Measurements from ENCODE around the gene CALCB. TPM values are rescaled to one million over a fixed set of nuclear protein-coding genes. Genes with fewer than 3 reads are reported as not detected.
A peak's percentile ranks its signal among the peaks of the same experiment; 100 is the strongest.

Gene CALCB
- total RNA-seq, 3 donors from 2014 or later, result not detected

DNA sequence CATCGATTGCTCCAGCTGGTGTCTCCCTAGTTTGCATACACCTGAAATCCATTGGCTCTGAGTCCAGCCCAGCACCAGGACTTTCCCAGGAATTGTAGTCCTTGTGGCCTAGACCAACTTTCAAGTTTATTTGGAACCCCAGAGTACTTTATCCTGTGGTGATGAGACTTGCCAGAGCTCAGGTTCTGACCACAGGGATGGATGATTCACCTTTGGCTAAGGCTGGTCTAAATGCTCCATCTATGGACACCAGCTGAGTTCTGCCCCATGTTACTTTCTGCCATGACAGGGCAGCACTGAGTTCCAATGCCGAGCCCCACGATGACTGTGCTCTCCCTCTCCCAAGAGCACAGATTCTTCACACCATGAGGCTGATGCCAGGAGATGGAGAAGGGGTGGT is 24.0 kb downstream of the CALCB start:
- Histone ChIP-seq H3K27ac (no peak overlapping the region), H3K36me3 (no peaks in the 10 kb centered on the region), H3K9me3 (no peaks in the 10 kb centered on the region), H3K4me3 (no peak overlapping the region), H3K27me3 (no peaks in the 10 kb centered on the region), H3K4me1 (no peaks in the 10 kb centered on the region)
- DNase-seq (ENCODE audit: low spot score in 2 of 2), result no peak
- intact Hi-C loops (cut with DNase I; ENCODE audit: low total_unique reads), result no loop called here
- no peak for TF ChIP-seq CTCF (IDR thresholded peaks at IDR 0.05)
- no peak for TF ChIP-seq POLR2A (IDR thresholded peaks at IDR 0.05)
- no peak for TF ChIP-seq POLR2AphosphoS5 (IDR thresholded peaks at IDR 0.05)

- no peaks in the 10 kb centered on the region for H3K36me3 ChIP-seq
- H3K4me1 ChIP-seq, result no peaks in the 10 kb centered on the region
- H3K27me3 ChIP-seq, result no peaks in the 10 kb centered on the region
- no peak overlapping the region for H3K4me3 ChIP-seq
- TF ChIP-seq POLR2A (IDR thresholded peaks at IDR 0.05) (no peak), POLR2AphosphoS5 (IDR thresholded peaks at IDR 0.05) (no peak), CTCF (IDR thresholded peaks at IDR 0.05) (no peak)
- no peaks in the 10 kb centered on the region for H3K9me3 ChIP-seq
- no peak overlapping the region for H3K27ac ChIP-seq
- DNase-seq (ENCODE audit: low spot score in 2 of 2), result no peak
- intact Hi-C loops (cut with DNase I; ENCODE audit: low total_unique reads), result no loop called here
Observed at GRCh38 chr11:15099267-15099666, 25.9 kb downstream of the CALCB start.

DNA sequence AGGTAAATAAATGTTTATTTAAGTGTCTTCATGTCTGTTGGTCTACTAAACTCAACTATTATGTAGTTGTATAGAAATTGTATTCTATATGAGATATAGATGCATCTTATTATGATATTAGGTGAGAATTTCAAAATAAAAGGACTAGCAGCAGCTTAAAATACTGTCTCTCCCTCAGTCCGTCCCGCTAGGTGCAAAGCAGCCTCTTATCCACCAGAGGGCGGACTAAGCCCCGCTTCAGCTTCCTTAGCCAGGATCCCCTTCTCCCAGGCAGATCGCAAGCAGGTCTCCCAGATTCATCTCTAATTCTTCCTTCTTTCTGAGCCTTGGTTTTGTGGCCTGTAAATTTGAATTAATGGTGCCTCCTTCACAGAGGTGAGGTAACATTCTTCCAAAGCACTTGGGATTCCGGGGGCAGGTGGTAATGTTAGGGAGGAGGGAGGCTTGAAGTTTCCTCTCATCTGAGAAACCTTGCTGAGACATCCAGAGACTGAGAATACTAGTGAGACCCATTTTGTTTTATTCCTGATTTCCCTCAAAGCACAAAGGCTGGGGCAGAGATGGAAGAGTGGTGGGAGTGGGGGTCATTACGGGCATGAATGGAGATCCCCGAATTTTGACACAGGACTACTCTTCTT is 27.8 kb downstream of the CALCB start:
- intact Hi-C loops (cut with DNase I; ENCODE audit: low total_unique reads), result loop anchor here (10.0 kb wide), 1 partner anchor 104 kb away; no protein-coding TSS in a partner anchor

GRCh38 chr11:15104166-15104565 is 30.8 kb downstream of the CALCB start:
- H3K4me1 ChIP-seq, result no peaks in the 10 kb centered on the region
- TF ChIP-seq POLR2A (IDR thresholded peaks at IDR 0.05), result no peak
- TF ChIP-seq POLR2AphosphoS5 (IDR thresholded peaks at IDR 0.05), result no peak
- TF ChIP-seq CTCF (IDR thresholded peaks at IDR 0.05), result no peak
- no peak overlapping the region for H3K27ac ChIP-seq
- no peaks in the 10 kb centered on the region for H3K9me3 ChIP-seq
- H3K4me3 ChIP-seq, result no peak overlapping the region
- no peak for DNase-seq (ENCODE audit: low spot score in 2 of 2)
- intact Hi-C loops (cut with DNase I; ENCODE audit: low total_unique reads), result loop anchor here (10.0 kb wide), 1 partner anchor 101 kb away; no protein-coding TSS in a partner anchor
- no peaks in the 10 kb centered on the region for H3K36me3 ChIP-seq
- H3K27me3 ChIP-seq, result no peaks in the 10 kb centered on the region

More for the DNA sequence above, 27.8 kb downstream of the CALCB start:
- H3K27ac ChIP-seq, result no peak overlapping the region
- peak; percentile 30 to 79 (median 69) for TF ChIP-seq CTCF (IDR thresholded peaks at IDR 0.05)
- TF ChIP-seq POLR2A (IDR thresholded peaks at IDR 0.05), result no peak
- no peak overlapping the region for H3K4me3 ChIP-seq
- H3K4me1 ChIP-seq, result no peaks in the 10 kb centered on the region
- H3K36me3 ChIP-seq, result no peaks in the 10 kb centered on the region
- no peaks in the 10 kb centered on the region for H3K9me3 ChIP-seq
- no peaks in the 10 kb centered on the region for H3K27me3 ChIP-seq
- no peak for DNase-seq (ENCODE audit: low spot score in 2 of 2)

DNA sequence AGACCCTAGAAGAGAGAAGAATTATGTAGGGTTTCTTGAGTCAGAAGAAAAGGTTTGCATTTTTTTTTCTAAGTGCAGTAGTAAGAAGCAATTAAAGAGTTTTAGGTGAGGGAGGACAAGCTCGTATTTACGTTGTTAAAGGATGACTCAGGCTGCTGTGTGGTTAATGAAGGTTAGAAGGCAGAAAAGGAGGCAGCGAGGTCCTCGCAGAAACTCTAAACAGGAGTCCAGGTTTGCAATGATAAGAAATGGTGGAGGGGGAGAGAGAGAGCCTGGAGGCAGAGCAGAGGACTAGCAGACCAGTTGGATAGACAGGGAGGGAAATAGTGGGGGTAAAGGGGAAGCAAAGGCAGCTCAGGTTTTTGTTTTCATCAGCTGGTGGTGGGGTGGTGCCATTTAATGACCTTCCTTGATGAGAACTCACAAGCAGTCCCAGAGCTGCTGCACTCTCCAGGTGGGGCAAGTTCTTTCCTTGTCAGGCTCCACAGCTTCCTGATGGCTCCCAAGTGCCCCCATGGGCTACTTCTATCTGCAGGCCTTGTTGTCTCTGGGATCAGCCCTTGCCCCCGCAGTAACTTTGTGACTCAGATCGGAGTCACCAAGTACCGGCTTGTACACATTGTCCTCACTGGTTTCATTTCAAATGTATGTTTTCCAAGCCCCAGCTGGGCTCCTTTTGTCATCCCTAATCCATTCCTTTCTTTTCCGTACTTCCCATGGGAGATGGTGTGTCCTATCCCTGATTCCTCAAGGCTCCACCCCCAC is 33.0 kb downstream of the CALCB start:
- TF ChIP-seq POLR2A (IDR thresholded peaks at IDR 0.05), result no peak
- TF ChIP-seq CTCF (IDR thresholded peaks at IDR 0.05), result no peak

More for the DNA sequence above, 33.0 kb downstream of the CALCB start:
- Histone ChIP-seq H3K9me3 (no peaks in the 10 kb centered on the region), H3K27me3 (no peaks in the 10 kb centered on the region), H3K4me1 (no peaks in the 10 kb centered on the region), H3K27ac (no peak overlapping the region), H3K4me3 (no peak overlapping the region), H3K36me3 (no peaks in the 10 kb centered on the region)
- no peak for DNase-seq (ENCODE audit: low spot score in 2 of 2)
- intact Hi-C loops (cut with DNase I; ENCODE audit: low total_unique reads), result loop anchor here (10.0 kb wide), 1 partner anchor 98 kb away; no protein-coding TSS in a partner anchor
